ENCODE results near the gene NSG1.
"Not testable (repeated sequence)": the region's sequence is repeated elsewhere in the genome, so short reads cannot be mapped to it uniquely, and the experiment has no call there.

Gene NSG1

DNA sequence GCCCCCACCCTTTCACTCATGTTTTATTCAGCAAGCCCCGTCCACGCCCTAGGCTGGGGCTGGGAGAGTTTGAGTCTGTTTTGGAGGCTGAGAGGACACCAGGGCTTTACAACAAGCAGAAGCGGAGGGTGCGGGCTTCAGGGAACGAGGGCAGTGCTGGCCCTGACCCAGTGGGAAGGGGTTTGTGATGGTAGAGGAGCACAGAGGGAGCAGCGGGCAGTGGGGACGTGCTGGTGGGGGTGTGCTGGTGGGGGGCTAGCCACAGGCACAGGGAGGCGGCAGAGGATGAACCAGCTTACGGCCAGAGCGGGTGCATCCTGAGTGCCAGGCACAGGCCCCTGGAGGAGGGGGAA, 26.4 kb downstream of the NSG1 start:
- Mint-ChIP-seq H3K9me3 (no peaks in the 10 kb centered on the region), H3K36me3 (ENCODE audit: low read depth) (peaks cover 3% of the 10 kb centered on the region), H3K27me3 (ENCODE audit: low read depth) (no peaks in the 10 kb centered on the region), H3K4me3 (no peak overlapping the region), H3K4me1 (ENCODE audit: low read depth) (peaks cover 2% of the 10 kb centered on the region), H3K27ac (no peak overlapping the region)

DNA sequence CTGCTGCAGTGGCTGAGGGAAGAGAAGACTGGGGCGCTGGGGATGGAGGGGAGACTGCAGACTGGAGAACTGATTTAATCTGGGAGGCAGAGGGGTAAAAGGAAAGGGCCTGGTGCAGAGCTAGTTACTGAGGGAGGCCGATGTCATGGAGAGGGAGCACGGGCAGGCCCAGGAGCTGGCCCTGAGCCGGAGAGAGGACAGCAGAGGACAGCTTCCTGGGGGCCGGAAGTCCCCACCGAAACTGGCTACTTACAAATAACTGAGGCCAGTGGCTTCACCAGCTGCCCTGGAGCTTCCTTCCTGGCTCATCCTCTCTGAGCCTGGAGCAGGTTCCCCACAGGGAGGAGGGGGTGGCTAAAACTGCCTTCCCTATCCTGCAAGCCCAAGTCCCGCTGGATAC, 26.9 kb downstream of the NSG1 start:
- peaks cover 7% of the 10 kb centered on the region for H3K36me3 Mint-ChIP-seq (ENCODE audit: low read depth)
- H3K4me1 Mint-ChIP-seq (ENCODE audit: low read depth): peaks cover 6% of the 10 kb centered on the region
- H3K27me3 Mint-ChIP-seq (ENCODE audit: low read depth): no peaks in the 10 kb centered on the region
- H3K27ac Mint-ChIP-seq: no peak overlapping the region
- H3K4me3 Mint-ChIP-seq: no peak overlapping the region
- no peaks in the 10 kb centered on the region for H3K9me3 Mint-ChIP-seq

DNA sequence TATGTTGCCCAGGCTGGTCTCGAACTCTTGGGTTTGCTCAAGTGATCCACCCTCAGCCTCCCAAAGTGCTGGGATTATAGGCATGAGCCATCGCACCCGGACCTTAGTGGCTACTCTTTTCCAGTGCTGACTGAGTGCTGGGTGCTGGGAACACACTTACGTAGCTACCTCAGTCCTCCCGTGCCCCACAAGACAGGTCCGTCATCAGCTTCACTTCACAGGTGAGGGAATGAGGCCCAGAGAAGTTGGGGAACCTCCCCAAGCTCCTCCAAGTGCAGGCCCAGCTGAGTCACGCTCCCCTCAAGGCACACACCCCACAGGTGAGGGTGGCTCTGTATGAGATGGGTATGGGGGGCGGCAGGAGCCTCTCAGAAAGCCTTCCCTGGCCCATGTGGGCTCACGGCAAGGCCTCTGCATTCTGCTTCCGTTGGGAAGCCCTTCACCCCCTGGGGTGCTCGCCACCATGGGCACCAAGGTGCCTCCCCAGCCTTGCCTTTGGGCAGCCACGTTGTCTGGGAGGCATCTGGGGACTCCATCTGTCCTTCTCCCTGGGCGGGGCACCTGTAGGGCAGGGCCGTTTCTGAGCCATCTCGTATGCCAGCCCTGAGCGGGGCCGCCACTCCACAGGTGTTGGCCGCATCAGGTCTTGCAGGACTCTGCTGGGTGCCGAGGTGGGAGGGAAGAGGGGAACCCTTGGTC, 28.4 kb downstream of the NSG1 start:
- H3K4me1 Mint-ChIP-seq (ENCODE audit: low read depth): peaks cover 13% of the 10 kb centered on the region
- no peaks in the 10 kb centered on the region for H3K9me3 Mint-ChIP-seq
- no peak overlapping the region for H3K27ac Mint-ChIP-seq
- H3K36me3 Mint-ChIP-seq (ENCODE audit: low read depth): peaks cover 11% of the 10 kb centered on the region
- no peaks in the 10 kb centered on the region for H3K27me3 Mint-ChIP-seq (ENCODE audit: low read depth)
- H3K4me3 Mint-ChIP-seq: no peak overlapping the region

DNA sequence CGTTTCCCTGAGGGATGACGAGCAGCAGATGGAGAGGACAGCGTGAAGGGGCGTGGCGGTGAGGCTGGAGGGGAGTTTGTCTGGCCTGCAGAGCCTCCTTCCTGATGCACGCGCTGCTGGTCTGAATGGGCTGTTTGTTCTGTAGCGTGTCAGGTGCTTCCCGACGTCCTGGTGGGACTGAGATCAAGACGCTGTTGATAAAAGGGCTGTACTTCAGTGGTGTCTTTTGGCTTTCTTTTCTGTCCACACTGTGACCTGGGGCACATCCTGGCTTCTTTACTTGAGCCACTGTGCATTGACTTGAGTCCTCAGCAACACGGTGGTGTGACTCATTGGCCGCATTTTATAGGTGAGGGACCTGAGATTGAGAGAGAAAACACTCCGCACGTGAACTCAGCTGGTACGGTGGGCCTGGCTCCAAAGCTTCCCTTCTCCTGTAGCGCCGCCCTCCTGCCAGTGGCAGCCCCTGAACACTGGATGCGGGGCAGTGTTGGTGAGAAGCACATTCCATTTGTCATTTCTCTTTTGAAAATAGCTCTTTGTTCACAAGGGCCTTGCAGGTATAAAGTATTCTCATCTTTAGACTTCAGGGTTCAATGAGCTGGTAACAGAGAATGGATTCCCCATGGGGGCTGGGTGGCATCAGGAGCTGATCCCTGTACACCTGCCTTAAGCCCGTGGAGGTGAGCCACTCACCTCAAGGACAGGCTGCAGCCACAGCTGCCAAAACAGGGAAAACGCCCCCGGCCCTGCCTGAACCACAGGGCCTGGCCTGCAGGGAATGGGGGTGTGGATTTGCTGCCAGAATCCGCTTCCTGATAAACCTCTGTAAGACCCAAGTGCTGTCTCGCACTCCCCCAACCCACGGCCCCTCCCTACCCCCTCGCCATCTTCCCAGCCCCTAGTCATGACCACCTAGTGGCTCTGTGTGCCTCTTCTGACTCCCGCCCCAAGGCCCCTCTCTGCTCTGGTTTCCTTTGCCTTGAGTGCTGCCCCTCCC, 29.2 kb downstream of the NSG1 start:
- Mint-ChIP-seq H3K4me3 (no peak overlapping the region), H3K4me1 (ENCODE audit: low read depth) (peaks cover 13% of the 10 kb centered on the region), H3K27me3 (ENCODE audit: low read depth) (no peaks in the 10 kb centered on the region), H3K36me3 (ENCODE audit: low read depth) (peaks cover 16% of the 10 kb centered on the region), H3K9me3 (no peaks in the 10 kb centered on the region), H3K27ac (peak overlapping the region; percentile 0)

DNA sequence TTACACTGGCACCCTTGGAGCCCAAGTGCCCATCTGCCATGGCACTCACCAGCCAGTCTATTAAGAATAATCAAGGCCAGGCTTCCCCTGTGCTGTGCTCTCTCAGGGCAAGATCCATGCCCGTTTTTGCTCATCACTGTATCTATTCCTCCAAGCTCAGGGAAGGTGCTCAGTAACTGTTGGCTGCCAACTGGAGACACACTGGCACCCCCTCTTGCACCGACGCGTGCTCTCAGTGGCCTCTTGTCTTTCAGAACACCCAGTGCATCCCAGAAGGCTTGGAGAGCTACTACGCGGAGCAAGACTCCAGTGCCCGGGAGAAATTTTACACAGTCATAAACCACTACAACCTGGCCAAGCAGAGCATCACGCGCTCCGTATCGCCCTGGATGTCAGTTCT, 30.1 kb downstream of the NSG1 start:
- H3K27me3 Mint-ChIP-seq (ENCODE audit: low read depth): no peaks in the 10 kb centered on the region
- H3K9me3 Mint-ChIP-seq: no peaks in the 10 kb centered on the region
- H3K4me1 Mint-ChIP-seq (ENCODE audit: low read depth): peaks cover 13% of the 10 kb centered on the region
- peaks cover 17% of the 10 kb centered on the region for H3K36me3 Mint-ChIP-seq (ENCODE audit: low read depth)
- H3K27ac Mint-ChIP-seq: peak overlapping the region; percentile 0
- H3K4me3 Mint-ChIP-seq: no peak overlapping the region

DNA sequence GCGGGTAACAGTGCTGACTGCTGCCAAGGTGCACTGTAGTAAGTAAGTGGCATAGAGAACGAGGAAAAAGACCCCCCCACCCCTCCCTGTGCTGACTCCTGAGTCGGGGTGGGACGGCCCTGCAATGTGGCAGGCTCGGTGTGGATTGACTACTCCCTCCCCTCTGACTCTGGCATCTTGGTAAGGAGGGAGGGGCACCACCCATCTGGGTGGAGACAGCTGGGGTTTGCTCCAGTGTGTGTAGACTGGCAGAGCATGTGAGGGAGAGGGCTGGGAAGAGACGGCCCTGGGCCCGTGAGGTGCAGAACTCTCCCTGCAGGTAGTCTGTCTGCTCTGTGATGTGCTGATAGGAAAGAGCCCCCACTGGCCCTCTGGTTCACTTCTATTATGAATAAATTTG, 31.0 kb downstream of the NSG1 start:
- H3K27me3 Mint-ChIP-seq (ENCODE audit: low read depth): no peaks in the 10 kb centered on the region
- no peak overlapping the region for H3K4me3 Mint-ChIP-seq
- no peaks in the 10 kb centered on the region for H3K9me3 Mint-ChIP-seq
- H3K4me1 Mint-ChIP-seq (ENCODE audit: low read depth): peaks cover 13% of the 10 kb centered on the region
- H3K27ac Mint-ChIP-seq: no peak overlapping the region
- peaks cover 17% of the 10 kb centered on the region for H3K36me3 Mint-ChIP-seq (ENCODE audit: low read depth)

DNA sequence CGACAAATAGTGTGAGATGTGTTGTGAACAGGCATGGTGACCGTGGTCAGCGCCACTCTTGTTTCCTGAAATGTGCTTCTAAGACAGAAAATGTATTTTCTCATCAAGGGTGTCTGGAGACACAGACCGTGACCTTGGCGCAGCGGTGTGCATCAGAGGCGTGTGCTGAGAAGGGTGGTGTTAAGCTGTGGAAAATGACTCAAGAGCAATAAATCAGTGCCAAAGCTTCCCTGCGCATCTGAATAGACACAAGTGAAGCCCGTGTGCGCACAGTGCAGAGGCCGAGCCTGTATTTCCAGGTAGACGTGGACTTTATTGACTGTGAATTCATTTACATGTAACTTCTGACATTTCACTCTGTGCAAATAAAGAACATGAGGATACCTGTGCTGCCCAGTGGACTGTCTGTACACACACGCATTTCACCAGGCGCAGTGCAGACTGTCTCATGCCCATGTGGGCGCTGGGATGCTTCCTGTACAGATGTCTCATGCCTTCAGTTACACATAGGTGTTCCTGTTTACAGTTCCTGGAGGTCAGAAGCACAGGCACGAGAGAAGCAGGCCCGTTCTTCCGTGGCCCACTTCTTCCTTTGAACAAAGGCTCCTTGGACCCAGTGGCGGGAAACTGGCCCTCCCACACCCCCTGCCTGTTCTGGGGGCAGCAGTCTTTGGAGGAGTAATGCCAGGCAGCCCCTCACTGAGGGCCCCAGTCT, 31.9 kb downstream of the NSG1 start:
- no peaks in the 10 kb centered on the region for H3K27me3 Mint-ChIP-seq (ENCODE audit: low read depth)
- peaks cover 13% of the 10 kb centered on the region for H3K4me1 Mint-ChIP-seq (ENCODE audit: low read depth)
- H3K36me3 Mint-ChIP-seq (ENCODE audit: low read depth): peaks cover 17% of the 10 kb centered on the region
- no peak overlapping the region for H3K4me3 Mint-ChIP-seq
- H3K27ac Mint-ChIP-seq: no peak overlapping the region
- no peaks in the 10 kb centered on the region for H3K9me3 Mint-ChIP-seq

DNA sequence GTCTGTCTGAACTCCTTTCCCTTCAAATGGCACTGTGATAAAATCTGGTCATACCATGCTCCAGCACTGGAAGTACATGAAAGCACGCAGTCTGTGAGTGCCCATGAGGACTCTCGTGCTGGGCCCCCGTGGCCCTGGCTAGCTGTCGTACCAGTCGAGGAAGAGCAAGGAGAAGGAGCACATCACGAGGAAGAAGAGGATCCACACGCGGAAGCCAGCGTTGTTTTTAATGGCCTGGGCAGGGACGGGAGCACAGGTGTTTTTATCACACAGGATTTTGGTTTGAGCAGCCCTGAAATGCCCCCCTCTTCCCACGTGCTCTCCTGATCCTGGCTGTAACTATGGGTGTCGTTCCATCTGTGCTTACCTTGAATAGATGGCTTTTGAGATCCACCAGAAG, 33.0 kb downstream of the NSG1 start:
- H3K36me3 Mint-ChIP-seq (ENCODE audit: low read depth): peaks cover 17% of the 10 kb centered on the region
- H3K4me1 Mint-ChIP-seq (ENCODE audit: low read depth): peaks cover 13% of the 10 kb centered on the region
- H3K4me3 Mint-ChIP-seq: no peak overlapping the region
- no peak overlapping the region for H3K27ac Mint-ChIP-seq
- H3K9me3 Mint-ChIP-seq: no peaks in the 10 kb centered on the region
- H3K27me3 Mint-ChIP-seq (ENCODE audit: low read depth): no peaks in the 10 kb centered on the region

DNA sequence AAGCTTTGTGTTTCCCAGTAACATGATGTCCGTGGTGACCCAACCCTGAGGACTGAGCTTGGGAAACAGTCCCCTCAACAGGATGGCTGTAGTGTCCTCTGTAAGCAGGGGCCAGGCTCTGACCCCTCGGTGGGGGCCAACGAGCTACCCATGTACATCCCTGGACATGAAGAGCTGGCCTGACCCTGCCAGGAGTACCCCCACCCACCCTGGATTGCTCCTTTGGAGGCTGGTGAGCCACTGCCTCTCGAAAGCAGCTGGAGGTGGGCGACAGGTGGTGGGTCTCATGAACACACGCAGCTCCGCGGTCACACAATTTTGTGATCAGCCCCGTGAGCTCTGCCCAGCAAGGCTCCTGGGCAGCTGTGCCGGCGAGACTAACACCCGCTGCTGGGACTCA, 33.5 kb downstream of the NSG1 start:
- Mint-ChIP-seq H3K9me3 (no peaks in the 10 kb centered on the region), H3K4me1 (ENCODE audit: low read depth) (peaks cover 13% of the 10 kb centered on the region), H3K27ac (no peak overlapping the region), H3K27me3 (ENCODE audit: low read depth) (no peaks in the 10 kb centered on the region), H3K36me3 (ENCODE audit: low read depth) (peaks cover 17% of the 10 kb centered on the region), H3K4me3 (no peak overlapping the region)

DNA sequence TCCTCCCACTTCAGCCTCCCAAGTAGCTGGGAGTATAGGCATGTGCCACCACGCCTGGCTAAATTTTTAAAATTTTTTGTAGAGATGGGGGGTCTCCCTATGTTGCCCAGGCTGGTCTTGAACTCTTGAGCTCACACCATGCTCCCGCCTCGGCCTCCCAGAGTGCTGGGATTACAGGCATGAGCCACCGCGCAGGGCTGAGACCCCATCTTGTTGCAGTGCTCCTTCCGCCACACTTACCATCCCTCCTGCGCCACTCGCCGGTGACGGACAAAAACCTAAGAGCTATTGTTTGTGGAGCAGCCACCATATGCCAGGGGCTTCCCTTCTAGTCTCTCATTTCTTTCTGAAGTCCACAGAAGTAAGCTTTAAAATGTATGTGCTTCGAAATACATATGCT, 34.5 kb downstream of the NSG1 start:
- H3K9me3 Mint-ChIP-seq: no peaks in the 10 kb centered on the region
- H3K27ac Mint-ChIP-seq: no peak overlapping the region

DNA sequence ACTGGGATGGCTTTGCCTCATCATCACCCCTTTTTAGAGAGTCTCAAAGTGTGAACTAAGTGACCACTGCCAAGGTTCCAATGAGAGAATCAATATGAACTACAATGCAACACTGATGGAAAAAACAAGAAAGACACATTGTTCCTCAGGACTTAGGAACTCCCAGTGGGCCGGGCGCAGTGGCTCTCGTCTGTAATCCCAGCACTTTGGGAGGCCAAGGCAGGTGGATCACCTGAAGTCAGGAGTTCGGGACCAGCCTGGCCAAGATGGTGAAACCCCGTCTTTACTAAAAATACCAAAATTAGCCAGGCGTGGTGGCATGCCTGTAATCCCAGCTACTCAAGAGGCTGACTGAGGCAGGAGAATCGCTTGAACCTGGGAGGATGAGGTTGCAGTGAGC, 35.2 kb downstream of the NSG1 start:
- Mint-ChIP-seq H3K4me1 (ENCODE audit: low read depth) (peaks cover 13% of the 10 kb centered on the region), H3K36me3 (ENCODE audit: low read depth) (peaks cover 14% of the 10 kb centered on the region)
- H3K9me3 Mint-ChIP-seq; H3K4me3 Mint-ChIP-seq; H3K27ac Mint-ChIP-seq; H3K27me3 Mint-ChIP-seq (ENCODE audit: low read depth): not testable (repeated sequence)

More for the DNA sequence above, 34.5 kb downstream of the NSG1 start:
- H3K36me3 Mint-ChIP-seq (ENCODE audit: low read depth): peaks cover 17% of the 10 kb centered on the region
- no peaks in the 10 kb centered on the region for H3K27me3 Mint-ChIP-seq (ENCODE audit: low read depth)
- no peak overlapping the region for H3K4me3 Mint-ChIP-seq
- H3K4me1 Mint-ChIP-seq (ENCODE audit: low read depth): peaks cover 13% of the 10 kb centered on the region

DNA sequence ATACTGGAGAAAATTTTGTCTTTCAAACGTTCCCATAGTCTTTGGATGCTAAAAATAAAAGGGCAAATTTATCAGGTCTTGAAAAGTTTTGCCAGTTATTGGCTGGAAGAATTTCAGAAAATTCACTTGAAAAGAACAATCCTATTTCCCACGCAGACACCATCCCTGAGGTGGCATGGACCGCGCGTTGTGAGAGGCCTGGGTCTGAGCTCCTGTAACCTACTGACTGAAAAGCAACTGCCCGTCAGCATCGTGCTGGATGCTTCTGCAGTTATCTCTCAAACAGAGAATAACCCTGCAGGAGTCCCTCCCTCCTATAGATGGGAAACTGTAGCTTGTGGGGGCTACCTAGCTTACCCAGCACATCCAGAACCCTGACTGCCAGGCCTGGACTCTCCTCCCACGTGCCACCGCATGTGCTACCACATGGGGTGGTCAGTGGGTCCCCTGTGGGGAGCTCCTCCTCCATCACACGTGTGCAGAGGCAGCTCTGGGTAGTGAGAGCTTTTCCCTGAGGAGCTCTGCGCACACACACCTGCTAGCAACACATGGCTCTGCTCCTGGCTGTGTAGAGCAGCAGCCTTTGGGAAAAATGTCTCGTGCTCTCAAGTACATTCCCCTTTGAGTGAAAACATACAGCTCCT, 36.1 kb downstream of the NSG1 start:
- Mint-ChIP-seq H3K27me3 (ENCODE audit: low read depth) (no peaks in the 10 kb centered on the region), H3K9me3 (no peaks in the 10 kb centered on the region), H3K4me3 (no peak overlapping the region), H3K36me3 (ENCODE audit: low read depth) (peaks cover 14% of the 10 kb centered on the region), H3K27ac (no peak overlapping the region), H3K4me1 (ENCODE audit: low read depth) (peaks cover 12% of the 10 kb centered on the region)

DNA sequence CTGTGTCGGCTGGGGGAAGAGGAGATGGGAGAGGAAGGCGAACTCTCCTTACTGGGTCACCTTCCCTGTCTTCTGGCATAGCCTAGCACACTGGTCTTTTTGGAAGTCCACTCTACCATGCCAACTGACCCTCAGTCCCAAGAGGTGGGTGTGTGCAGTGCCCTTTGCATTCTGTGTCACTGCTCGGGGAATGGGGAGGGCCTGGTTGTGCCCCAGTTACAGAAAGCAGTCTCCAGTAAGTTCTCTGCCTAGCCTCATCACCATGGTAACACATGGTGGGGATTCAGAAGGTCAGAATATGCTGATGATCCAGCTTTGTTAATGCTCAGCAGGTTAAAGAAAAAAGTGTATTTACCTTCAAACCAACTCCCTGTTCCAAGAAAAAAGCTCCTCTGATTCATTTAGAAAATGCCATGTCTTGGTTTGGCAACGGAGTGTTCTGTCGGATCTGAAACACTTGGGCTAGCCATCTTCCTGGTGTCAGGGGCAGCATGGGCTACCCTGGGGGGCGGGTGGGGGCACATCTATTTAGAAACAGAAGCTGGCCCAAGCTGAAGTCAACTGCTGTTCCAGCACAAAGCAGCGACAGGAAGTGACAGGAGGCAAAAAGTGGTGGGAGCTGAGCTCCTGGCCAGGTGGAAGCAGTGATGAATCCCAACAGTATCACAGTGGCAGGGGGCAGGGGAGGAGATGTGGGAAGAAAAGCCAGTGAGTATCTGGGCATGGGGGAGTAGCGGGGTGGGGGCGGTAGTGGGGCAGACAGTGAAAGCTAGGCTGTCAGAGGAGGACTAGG, 37.0 kb downstream of the NSG1 start:
- Mint-ChIP-seq H3K36me3 (ENCODE audit: low read depth) (peaks cover 9% of the 10 kb centered on the region), H3K27ac (no peak overlapping the region)

More for the DNA sequence above, 37.0 kb downstream of the NSG1 start:
- Mint-ChIP-seq H3K4me3 (no peak overlapping the region), H3K27me3 (ENCODE audit: low read depth) (no peaks in the 10 kb centered on the region), H3K4me1 (ENCODE audit: low read depth) (peaks cover 5% of the 10 kb centered on the region), H3K9me3 (no peaks in the 10 kb centered on the region)

Data from T-helper 1 cell treated with Interleukin-12 subunit alpha and Interleukin-12 subunit beta and Interleukin-4 antibody, amounts not matched to agents 30 μg/mL and 1 μg/mL, for 36 hours (primary cell).